Measurements from ENCODE around the gene ARHGEF28.

Gene ARHGEF28

DNA sequence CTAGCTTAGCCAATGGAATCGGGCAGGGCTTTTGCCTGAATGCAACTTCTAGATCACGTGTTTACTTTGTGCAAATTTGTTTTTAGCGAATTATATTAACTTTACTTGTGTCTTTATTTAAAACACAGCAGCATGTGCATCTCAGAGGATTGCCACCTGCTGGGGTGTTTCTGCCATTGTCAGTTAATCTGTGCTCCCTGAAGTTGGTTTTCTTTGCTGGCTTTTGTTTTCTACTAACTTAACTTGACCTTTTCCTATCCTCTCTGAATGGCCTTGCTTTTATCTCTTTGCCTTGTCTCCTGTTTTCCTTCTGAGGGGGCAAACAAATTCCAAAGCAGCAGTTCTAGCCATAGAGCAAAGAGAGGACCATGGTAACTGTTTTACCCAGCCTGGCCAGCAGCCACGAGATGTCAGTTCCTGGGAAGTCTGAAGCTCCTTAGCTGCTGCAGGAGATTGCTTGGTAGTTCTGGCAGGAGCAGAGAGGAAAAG lies 67.6 kb downstream of the ARHGEF28 start:
- no peak for DNase-seq (ENCODE audit: low read depth in 2 of 2)

DNA sequence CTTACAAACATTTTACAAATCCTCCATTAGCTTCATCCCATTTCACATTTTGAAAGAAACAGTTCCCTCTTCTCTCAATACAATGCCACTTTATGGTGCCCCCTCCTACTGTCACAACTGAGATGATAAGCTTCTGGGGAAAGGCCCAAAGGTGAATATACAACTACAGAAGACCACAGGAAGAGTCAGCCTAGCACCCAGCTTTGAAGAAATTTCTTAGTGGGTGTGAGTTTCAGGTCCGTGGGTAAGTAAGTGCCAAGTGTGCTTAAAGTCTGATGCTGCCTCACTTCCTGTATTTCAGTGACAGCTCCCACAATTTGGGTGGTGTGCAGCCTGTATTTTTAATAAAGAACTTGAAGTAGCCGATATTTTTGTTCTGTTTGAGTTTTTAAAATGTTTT lies 68.1 kb downstream of the ARHGEF28 start:
- peak; percentile 3 to 11 for DNase-seq (ENCODE audit: low read depth in 2 of 2)

DNA sequence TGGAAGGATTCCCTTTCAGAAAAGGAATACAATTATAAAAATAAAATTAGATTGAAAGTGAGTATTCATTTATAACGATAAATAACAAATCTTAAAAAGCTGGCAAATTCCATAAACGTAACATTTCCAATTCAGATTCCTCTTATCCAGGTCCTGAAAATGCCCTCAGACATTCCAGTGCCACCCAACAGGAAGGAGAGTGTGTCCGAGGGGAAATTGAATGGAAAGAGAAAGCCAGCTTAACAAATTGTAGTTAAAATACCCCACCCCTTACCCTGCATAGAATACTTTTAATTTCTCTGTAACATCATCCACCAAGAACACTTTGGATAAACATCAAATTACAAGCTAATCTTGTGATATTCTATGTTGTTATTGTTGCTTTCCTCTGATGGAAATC lies 72.0 kb downstream of the ARHGEF28 start:
- no peak for DNase-seq (ENCODE audit: low read depth in 2 of 2)

DNA sequence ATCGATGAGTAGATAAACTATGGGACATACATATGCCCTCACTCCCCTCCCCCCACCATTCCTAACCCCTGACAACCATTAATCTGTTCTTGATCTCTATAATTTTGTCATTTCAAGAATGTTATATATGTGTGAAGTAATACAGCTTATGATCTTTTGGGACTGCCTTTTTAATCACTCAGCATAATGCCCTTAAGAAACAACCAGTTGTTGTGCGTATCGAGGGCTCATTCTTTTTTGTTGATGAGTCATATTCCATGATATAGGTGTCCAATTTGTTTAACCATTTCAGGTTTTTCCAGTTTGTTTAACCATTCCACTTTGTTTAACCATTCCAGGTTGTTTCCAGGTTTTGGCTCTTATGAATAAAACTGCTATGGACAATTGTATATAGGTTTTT lies 75.6 kb downstream of the ARHGEF28 start:
- DNase-seq (ENCODE audit: low read depth in 2 of 2) = no peak

DNA sequence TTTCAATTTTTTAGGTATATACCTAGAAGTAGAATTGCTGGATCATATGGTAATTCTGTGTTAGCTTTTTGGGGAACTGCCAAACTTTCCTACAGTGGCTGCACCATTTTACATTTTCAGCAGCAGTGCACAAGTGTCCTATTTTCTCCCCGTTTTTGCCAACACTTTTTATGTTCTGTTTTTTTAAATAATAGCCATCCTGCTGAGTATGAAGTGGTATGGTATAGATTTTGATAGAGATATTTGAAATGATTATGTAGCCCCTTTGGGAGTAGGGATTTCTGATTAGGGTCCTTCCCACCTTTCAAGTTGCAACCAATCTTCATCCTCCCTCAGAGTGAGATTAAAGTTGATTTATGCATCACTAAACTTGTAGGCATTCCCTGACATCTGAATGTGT lies 76.5 kb downstream of the ARHGEF28 start:
- no peak for DNase-seq (ENCODE audit: low read depth in 2 of 2)

DNA sequence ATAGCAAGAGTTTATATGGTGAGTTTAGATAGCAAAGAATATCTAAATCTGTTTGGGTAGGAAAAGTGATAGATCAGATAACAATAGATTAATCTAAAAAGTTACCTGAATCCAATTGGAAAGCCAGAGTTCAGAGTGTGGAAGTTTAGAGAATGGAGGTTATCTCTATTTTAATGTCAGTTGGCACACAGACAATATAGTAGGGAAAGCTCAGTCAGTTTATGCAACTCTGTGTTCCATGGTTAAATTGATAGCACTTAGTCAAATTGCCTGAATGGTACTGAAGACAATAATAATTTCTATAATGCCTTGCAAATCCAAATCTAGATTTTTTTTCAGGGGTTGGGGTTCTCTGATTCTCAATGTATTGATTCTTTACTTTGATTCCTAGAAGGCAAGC lies 77.0 kb downstream of the ARHGEF28 start:
- DNase-seq (ENCODE audit: low read depth in 2 of 2) = no peak

DNA sequence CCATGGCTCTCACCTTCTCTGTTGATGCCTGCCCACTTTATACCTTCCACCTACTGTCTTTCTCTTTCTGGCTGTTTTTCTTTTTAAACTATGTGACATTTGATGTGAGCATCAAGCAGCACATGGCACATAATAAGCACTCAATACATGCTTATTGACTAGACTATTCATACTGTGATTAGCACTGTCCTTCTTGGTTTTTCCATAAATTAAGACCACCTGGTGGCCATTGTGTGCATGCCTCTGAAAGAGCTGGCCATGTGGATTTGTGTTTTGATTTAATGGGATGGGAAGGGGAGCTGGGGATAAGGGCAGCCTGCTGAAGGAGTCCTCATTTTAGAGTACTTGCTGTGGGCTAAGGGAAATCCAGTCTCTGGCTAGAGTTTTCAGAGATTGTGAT lies 79.4 kb downstream of the ARHGEF28 start:
- DNase-seq (ENCODE audit: low read depth in 2 of 2) = no peak

DNA sequence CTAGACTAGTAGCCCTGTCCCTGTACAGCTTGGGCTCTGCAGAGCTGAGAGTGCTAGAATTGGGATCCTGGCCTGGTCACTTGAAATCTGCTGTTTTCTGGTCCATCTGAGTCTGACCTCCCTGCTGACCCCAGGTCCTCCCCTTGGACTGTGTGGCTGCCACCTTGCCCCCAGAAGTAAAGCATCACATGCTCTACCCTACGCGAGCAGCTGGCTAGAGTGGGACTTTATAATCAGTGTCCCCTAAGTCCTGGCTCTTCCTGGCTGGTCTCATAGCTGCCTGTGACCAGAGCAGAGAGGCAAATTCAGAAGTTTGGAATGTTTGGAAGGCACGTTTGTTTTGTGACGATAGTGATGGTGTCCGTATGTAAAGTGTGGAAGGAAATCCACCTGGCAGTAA lies 81.0 kb downstream of the ARHGEF28 start:
- no peak for DNase-seq (ENCODE audit: low read depth in 2 of 2)

DNA sequence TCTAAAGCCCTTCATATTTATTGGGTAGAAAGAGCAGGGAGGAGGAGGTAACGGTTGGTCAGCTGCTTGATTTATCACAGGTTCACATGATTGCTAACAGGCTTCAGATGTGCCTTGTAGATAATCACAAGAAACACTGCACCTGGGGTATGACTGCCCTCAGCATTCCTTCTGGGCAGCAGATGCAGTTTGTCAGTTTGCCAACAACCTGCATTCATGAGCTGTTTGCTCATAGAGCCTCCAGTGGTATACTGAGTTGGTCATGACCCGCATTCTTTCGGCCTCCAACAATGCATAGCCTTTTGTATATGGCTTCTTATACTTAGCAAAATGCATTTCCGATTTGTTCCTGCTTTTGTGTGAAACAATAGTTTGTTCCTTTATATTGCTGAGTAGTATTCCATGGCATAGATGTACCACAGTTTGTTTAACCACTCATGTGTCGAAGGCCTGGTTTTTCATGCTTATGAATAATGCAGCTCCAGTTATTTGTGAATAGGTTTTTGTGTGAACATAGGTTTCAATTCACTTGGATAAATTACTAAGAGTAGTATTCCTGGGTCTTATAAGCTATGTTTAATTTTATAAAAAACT lies 83.6 kb downstream of the ARHGEF28 start:
- DNase-seq (ENCODE audit: low read depth in 2 of 2) = no peak

DNA sequence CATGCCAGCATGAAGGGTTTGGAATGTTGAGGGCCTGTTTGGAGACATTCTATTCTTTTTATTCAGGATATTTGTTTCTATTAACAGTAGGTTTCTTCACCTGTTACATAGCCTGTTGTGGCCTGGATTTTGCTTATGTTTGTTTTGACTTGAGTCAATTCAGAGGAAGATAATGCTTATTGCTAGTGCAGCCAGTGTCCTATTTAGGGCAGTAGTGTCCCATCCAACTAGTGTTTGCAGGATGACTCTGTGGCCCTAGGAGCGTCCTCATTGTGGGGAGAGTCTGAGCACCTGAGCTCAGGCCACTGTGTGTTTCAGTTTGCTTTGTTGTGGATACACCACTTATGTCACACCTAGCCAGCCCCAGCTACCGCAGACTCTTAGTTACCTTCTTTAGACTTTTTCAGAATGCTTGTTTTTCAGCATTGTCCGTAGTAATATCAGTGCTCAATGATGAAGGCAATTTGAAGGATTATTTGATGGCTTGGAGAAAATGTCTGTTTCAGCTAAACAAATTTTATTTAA lies 90.3 kb downstream of the ARHGEF28 start:
- no peak for DNase-seq (ENCODE audit: low read depth in 2 of 2)

DNA sequence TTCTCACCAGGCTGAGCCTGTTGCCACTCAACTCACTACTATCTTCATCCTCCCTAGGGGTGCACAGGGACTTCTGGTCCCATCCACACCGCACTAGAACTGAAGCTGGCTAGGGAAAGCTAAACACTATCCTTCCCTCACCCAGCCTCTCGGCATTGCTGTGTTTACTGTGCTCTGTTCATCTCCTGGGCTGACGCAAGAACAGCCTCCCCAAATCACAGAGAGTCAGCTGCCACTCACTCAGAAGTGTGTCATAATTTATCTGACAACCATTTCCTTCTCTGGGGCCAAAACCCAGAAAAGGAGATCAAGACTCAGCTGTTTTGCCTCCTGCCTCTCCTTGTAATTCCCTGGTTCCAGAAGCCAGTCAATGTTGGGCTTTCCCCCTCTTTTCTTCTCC lies 92.8 kb downstream of the ARHGEF28 start:
- no peak for DNase-seq (ENCODE audit: low read depth in 2 of 2)

DNA sequence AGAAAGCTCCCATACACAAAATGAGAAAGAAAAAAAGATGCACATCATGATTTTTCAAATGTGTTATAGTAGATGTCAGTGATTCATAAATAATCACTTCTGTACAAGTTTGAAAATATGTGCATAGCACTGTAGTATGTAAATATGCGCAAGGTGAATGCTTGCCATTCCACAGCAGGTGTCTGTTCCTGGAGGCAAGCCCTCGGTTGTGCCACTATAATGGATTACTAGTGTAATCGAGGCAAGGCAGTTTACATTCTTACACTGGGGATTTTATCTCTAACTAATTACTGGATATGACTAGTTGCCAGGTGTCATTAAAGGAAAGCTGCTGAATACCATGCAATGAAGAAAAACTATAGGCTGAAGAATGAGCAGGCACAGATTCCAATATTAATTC lies 93.6 kb downstream of the ARHGEF28 start:
- DNase-seq (ENCODE audit: low read depth in 2 of 2) = no peak

DNA sequence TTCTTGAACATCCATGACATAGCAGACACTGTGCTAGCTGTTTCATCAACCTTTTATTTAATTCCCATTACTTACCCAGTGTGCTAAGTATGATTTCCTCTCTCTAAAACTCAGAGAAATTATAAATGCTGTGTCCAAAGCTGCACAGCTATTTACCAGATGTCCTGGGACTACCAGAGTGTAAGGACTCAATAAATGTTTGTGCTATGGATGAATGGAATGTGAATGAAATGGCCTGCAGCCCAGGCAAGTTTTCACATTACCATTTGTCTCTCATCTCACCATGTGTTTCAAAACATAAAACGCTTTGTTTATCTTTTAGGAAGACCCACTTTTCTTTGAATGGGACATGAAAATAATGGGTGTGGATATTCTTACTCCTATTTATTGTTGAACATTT lies 96.2 kb downstream of the ARHGEF28 start:
- no peak for DNase-seq (ENCODE audit: low read depth in 2 of 2)

DNA sequence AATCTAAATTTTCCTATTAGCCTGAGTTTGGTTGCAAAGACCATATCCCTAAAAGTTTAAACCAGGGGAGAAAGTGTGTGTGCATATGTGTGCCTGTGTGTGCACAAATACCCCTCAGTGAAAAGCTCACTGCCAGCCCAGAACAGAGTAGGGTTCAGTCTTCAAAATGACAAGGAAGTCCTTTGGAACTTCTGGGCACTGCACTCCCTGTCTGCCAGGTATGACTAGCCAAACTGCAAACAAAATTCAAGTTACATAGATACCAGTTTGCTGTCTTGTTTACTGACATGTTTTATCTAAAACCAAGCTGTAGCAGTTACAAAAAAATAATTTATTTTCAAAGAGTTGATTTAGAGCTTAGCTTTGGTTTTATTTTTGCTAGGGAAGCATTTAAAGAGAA lies 100.1 kb downstream of the ARHGEF28 start:
- DNase-seq (ENCODE audit: low read depth in 2 of 2) = no peak

DNA sequence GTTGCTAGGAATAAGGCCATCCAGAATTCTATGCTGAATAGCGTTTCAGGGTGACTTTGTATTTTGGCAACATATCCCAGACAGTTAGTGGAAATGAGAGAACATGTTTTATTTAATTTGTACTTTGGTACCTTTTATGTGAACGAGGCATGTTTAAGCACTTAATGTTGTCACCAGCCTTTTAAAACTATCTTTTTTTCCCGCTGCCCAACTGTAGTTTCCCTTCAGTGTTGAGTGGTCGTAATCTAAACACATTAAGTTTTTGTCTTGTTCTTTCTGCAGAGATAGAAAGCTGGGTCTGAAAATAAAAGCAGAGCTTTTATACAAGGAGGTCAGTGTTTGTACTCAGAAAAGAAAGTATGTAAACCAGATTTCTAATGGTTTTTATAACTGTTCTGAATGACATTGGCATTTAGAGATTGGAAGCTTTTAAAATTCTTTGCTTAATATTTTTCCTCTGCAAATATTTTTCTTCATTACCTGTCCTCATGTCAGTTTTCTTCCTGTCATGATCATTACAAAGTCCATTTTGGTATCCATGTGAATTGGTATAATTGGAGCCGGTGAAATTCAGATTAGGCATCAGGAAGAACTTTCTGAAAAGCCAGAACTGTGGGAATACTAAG lies 100.7 kb downstream of the ARHGEF28 start:
- no peak for DNase-seq (ENCODE audit: low read depth in 2 of 2)

DNA sequence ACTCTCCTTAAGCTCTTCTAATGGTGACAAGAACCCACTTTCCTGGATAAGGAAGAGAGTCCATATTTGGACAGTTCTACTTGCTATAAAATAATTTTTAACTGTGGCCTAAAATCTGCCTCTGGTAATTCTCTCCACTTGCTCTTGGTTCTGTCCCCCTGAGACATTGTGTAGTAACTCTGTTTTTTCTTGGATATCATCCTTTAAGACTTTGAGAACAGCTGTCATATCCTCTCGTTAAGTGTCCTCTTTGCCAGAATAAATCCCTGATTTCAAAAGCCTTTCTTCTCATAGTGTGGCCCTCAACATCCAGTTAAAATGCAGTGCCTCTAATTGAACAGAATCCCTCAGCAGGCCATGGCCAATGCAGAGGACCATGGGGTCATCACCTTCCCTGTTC lies 101.5 kb downstream of the ARHGEF28 start:
- DNase-seq (ENCODE audit: low read depth in 2 of 2) = no peak

DNA sequence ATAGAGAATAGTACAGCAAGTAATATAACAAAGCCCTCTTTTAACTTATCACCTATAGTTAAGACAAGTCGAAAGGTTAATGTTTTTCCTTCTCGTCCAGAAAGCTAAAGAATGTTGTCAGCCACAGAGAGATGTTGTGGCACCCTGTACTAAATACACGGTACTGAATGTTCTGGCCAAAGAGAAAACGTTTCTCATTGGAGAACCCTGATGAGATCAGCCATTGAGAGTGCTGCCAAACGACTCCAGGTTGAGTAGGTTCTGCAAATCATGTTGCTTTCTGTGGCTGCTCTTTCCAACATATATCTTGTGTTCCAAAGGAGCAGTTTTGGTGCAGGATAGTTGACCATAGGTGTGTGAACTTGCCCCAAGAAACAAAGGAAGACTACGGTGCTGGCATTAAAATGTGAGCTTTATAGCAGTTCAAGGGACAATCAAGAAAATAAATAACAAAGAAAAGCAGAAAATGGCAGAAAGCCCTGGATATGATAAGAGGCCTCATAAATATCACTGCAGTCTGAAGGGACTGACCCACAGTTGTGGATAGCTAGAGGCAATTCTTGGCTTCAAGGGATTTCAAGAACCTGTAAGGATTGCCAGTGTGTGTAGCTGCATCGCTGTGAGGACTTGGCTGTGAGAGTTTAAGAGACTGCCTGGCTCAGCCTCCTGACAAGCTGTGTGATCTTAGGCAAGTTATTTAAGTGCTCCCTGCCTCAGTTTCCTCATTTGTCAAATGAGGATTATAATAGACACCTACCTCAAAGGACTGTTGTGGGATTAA lies 102.7 kb downstream of the ARHGEF28 start:
- DNase-seq (ENCODE audit: low read depth in 2 of 2) = no peak

DNA sequence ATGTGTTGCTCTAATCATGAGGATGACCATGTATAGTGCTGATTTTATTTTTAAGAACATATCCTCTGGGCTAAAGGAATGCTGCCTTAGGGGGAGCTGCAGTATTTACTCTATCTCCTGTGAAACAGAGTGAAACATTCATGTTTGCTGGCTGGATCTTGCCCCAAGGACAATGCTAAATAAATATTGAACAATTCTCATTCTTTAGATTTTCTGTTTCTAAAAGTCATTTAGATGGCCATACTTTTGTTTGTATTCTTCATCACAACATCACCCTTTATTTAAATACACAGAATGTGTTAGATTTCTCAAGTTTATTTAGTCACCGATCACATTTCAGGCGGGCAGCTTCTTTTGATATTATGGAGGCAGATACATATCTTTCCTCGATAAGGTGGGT lies 103.3 kb downstream of the ARHGEF28 start:
- no peak for DNase-seq (ENCODE audit: low read depth in 2 of 2)

DNA sequence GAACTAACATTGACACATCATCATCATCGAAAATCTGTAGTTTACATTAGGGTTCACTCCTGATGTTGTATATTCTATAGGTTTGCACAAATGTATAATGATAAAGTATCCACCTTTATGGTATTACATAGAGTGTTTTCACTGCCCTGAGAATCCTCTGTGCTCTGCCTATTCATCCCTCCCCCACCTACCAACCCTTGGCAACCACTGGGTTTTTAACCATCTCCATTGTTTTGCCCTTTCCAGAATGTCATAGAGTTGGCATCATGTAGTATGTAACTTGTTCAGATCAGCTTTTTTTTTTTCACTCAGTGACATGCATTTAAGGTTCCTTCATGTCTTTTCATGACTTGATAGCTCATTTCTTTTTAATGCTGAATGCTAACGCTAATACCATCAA lies 106.0 kb downstream of the ARHGEF28 start:
- no peak for DNase-seq (ENCODE audit: low read depth in 2 of 2)

DNA sequence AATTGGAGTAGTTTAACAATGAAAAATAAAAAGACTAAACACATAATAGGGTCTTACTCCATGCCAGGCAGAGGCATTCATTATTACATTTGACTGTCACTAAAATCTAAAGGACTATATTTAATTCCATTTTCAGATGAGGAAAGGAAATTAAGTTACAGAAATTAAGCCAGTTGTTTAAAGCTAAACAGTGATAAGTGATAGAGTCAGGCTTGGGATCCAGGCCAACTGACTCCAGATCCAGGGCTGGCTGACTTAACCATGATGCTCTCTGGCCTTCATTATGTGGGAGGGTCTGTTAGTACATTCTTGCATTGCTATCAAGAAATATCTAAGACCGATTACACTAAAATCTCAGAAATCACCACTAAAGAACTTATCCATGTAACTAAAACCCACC lies 107.2 kb downstream of the ARHGEF28 start:
- DNase-seq (ENCODE audit: low read depth in 2 of 2) = no peak

DNA sequence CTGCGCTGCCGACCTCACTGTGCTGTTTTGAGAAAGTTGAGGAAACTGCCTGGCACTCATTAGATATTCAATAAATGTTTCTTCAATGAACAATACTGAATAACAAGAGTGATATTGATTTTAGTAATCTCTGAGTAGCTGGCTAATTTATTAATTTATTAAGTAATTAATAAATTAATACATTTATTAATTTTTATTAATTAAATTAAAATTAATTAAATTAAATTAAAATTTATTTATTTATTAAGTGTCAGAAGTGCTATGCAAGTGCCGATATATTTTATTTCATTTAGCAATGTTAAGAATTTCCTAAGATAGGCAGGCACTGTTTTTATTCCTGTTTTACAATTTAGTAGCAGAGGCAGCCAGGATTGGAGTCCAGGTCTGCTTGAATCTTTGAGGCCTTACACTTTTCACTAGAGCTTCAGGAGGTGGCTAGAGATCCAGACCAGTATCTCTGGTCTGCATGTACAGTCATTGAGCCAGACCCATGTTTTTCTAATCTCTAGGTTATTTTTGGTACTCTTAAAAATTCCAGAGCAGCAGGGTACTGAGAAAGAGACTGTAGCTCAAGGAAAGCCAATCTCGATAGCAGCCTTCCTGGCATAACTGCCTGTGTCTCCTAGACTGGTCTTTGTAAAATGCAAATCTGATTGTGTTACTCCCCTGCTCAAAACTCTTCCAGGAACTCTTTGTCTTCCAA lies 109.2 kb downstream of the ARHGEF28 start:
- no peak for DNase-seq (ENCODE audit: low read depth in 2 of 2)

DNA sequence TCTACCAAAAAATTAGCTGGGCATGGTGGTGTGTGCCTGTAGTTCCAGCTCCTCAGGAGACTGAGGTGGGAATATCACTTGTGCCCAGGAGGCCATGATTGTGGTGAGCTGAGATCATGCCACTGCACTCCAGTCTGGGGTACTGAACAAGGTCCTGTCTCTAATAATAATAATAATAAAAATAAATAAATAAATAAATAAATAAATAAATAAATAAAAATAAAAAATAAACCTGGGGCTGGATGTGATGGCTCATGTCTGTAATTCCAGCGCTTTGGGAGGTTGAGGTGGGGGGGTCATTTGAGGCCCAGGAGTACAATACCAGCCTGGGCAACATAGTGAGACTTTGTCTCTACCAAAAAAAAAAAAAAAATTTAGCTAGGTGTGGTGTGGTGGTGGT lies 113.7 kb downstream of the ARHGEF28 start:
- DNase-seq (ENCODE audit: low read depth in 2 of 2) = no peak

All from stimulated activated CD8-positive, alpha-beta memory T cell treated with anti-CD3 and anti-CD28 coated beads, Interleukin-15, amount 100 ng/mL, for 48 hours (primary cell).